ENCODE measurements around the gene MISP.

Gene MISP

GRCh38 chr19:805166-805551 lies 54.2 kb downstream of the MISP start:
- no peak for TF ChIP-seq FOXM1 (IDR thresholded peaks at IDR 0.05; ENCODE audit: borderline replicate concordance, low read depth)
- TF ChIP-seq TCF12 (IDR thresholded peaks at IDR 0.05; ENCODE audit: low read depth): no peak
- no peak for TF ChIP-seq MAX (IDR thresholded peaks at IDR 0.05)
- TF ChIP-seq CEBPB (IDR thresholded peaks at IDR 0.05): no peak
- TF ChIP-seq NFIC (IDR thresholded peaks at IDR 0.05): no peak
- TF ChIP-seq USF1 (IDR thresholded peaks at IDR 0.05): no peak

DNA sequence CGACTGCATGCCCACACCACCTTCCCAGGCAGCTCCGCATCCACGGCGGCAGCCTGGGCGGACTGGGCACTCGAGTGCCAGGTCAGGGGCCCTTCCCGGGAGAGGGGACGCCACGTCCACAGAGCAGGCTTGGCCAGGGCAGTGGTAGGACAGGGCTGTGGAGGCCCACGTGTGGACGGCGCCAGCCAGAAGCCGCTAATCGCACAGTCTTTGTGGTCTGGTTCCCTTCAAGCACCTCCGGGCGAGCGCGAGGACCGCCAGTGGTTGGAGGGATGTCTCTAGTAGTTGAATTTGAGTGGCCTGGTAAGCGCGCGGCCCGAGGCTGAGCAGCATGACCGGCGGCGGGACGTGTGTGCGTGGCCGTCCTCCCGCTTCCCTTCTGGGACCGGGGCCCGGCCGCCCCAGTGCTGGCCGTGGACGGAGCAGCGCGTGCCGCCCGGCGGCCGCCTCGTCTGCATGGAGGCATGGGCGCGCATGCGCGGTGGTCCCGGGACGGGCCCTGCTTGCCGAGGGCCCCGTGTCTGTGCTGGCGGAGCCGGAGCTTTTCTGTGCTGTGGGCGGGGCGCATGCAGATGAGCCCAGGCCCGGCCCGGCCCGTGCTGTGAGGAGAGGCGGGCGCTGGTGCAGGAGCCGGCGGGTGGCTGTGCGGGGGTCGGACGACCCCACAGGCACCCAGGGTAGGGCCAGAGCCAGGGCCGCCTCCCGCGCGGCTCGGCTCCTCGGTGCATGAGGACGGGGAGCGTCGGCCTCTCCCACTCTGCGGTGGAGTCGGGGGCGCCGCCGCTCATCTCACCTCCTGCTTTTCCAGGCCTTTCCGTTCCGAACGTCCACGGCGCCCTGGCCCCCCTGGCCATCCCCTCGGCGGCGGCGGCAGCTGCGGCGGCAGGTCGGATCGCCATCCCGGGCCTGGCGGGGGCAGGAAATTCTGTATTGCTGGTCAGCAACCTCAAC lies 55.0 kb downstream of the MISP start:
- no peak for TF ChIP-seq EGR1 (IDR thresholded peaks at IDR 0.05)
- TF ChIP-seq MAX (IDR thresholded peaks at IDR 0.05): no peak
- no peak for TF ChIP-seq NFIC (IDR thresholded peaks at IDR 0.05)
- no peak for TF ChIP-seq FOXM1 (IDR thresholded peaks at IDR 0.05; ENCODE audit: borderline replicate concordance, low read depth)
- no peak for TF ChIP-seq RAD21 (IDR thresholded peaks at IDR 0.05; ENCODE audit: low read depth)
- TF ChIP-seq USF1 (IDR thresholded peaks at IDR 0.05): no peak
- TF ChIP-seq TEAD4 (IDR thresholded peaks at IDR 0.05): no peak
- no peak for TF ChIP-seq CEBPB (IDR thresholded peaks at IDR 0.05)
- no peak for TF ChIP-seq TCF12 (IDR thresholded peaks at IDR 0.05; ENCODE audit: low read depth)
- TF ChIP-seq ZBTB7A (IDR thresholded peaks at IDR 0.05; ENCODE audit: low read depth): no peak
- no peak for TF ChIP-seq EP300 (IDR thresholded peaks at IDR 0.05; ENCODE audit: borderline replicate concordance)
- no peak for TF ChIP-seq TAF1 (IDR thresholded peaks at IDR 0.05; ENCODE audit: low read depth)
- no peak for TF ChIP-seq REST (IDR thresholded peaks at IDR 0.05; ENCODE audit: low read depth)
- no peak for TF ChIP-seq CREB1 (IDR thresholded peaks at IDR 0.05; ENCODE audit: low read depth)
- TF ChIP-seq YY1 (IDR thresholded peaks at IDR 0.05; ENCODE audit: low read depth): no peak

DNA sequence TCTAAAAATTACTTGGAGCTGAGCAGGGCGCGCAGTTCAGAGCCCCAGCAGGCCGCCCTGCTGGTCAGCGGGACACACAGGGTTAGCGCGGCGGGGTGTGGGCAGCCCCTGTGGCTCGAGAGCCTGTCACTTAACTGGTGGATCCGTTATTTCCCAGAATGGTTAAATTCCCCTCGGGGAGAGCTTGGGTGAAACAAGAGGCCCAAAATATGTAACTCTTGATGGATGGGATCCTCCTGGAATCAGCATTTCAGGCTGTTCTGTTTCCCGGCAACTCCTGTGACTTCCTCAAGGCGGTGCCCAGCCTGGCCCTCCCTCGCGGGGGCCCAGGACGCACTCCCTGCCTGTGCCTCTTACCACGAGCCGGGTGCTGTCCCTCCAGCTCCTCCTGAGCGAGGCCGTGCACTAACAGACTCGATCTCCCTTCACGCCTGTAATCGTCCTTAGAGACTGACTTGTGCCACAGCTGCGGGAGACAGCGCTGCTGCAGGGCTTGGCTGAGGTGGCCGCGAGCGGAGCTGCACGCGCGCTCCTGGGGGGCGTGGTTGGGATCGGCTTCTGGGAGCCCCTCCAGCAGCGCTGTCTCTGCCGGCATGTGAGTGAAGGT lies 56.0 kb downstream of the MISP start:
- TF ChIP-seq ZBTB7A (IDR thresholded peaks at IDR 0.05; ENCODE audit: low read depth) (0 out of 2 replicates have a peak, but pooled peaks have one; percentile 38), RAD21 (IDR thresholded peaks at IDR 0.05; ENCODE audit: low read depth) (no peak), TCF12 (IDR thresholded peaks at IDR 0.05; ENCODE audit: low read depth) (no peak)

- no peak for TF ChIP-seq YY1 (IDR thresholded peaks at IDR 0.05; ENCODE audit: low read depth)
- no peak for TF ChIP-seq TAF1 (IDR thresholded peaks at IDR 0.05; ENCODE audit: low read depth)
- no peak for TF ChIP-seq REST (IDR thresholded peaks at IDR 0.05; ENCODE audit: low read depth)
- TF ChIP-seq TCF12 (IDR thresholded peaks at IDR 0.05; ENCODE audit: low read depth): no peak
- no peak for TF ChIP-seq CREB1 (IDR thresholded peaks at IDR 0.05; ENCODE audit: low read depth)
- no peak for TF ChIP-seq EP300 (IDR thresholded peaks at IDR 0.05; ENCODE audit: borderline replicate concordance)
- no peak for TF ChIP-seq CEBPB (IDR thresholded peaks at IDR 0.05)
- TF ChIP-seq USF1 (IDR thresholded peaks at IDR 0.05): no peak
- no peak for TF ChIP-seq MAX (IDR thresholded peaks at IDR 0.05)
- TF ChIP-seq TEAD4 (IDR thresholded peaks at IDR 0.05): no peak
- TF ChIP-seq RAD21 (IDR thresholded peaks at IDR 0.05; ENCODE audit: low read depth): no peak
- no peak for TF ChIP-seq FOXM1 (IDR thresholded peaks at IDR 0.05; ENCODE audit: borderline replicate concordance, low read depth)
- no peak for TF ChIP-seq ZBTB7A (IDR thresholded peaks at IDR 0.05; ENCODE audit: low read depth)
- TF ChIP-seq EGR1 (IDR thresholded peaks at IDR 0.05): no peak
- no peak for TF ChIP-seq NFIC (IDR thresholded peaks at IDR 0.05)
Observed at GRCh38 chr19:807627-808422, 56.9 kb downstream of the MISP start.
